Left lung (tissue), 10 donors: ENCODE measurements around the gene RASAL1. TPM values are rescaled to one million over a fixed set of nuclear protein-coding genes. Genes with fewer than 3 reads are reported as not detected.

Experiments used
- ATAC-seq: fragments of 200-7000 bp; cut with Tn5 transposase; one replicate; pipeline ENCODE4 v1.9.1; 2020; ENCODE audit warnings: moderate library complexity
- DNase-seq, 4 donors: peaks; one replicate each; pipeline ENCODE4 v3.0.0-alpha.2; 2013 to 2020
- H3K27ac ChIP-seq, 2 donors: fragments of 200-600 bp; sonication (generic) in 1 of 2; one replicate each; pipeline versions ENCODE4 v1.5.0 to v1.8.0; 2020 to 2021
- H3K27me3 ChIP-seq, 2 donors: fragments of 200-600 bp; sonication (generic) in 1 of 2; one replicate each; pipeline versions ENCODE4 v1.5.0 to v1.8.0; 2020 to 2021
- H3K36me3 ChIP-seq, 2 donors: fragments of 200-600 bp; sonication (generic) in 1 of 2; one replicate each; pipeline versions ENCODE4 v1.5.0 to v1.8.0; 2020 to 2021
- H3K4me1 ChIP-seq, 2 donors: fragments of 200-600 bp; one replicate each; pipeline ENCODE4 v1.8.0; 2021
- H3K4me3 ChIP-seq, 2 donors: fragments of 200-600 bp; sonication (generic) in 1 of 2; one replicate each; pipeline versions ENCODE4 v1.5.0 to v1.8.0; 2020 to 2021; ENCODE audit warnings: mild to moderate bottlenecking in 1 of 2
- H3K9me3 ChIP-seq, 2 donors: fragments of 200-600 bp; sonication (generic) in 1 of 2; one replicate each; pipeline versions ENCODE4 v1.5.0 to v1.8.0; 2020 to 2021
- intact Hi-C, 2 donors: fragments of 100-400 bp; cut with DNase I; formaldehyde crosslinking; loops; one replicate each; pipeline versions ENCODE4 v1.11.2 to v1.14.2; 2022
- polyA plus RNA-seq, 6 donors: library from polyadenylated mRNA; unstranded; fragments of 120-200 nt; gene quantifications; one replicate each; pipeline ENCODE4 v1.2.1, GENCODE V29; 2013; ENCODE audit not compliant: insufficient read length in 6 of 6
- total RNA-seq, 2 donors: library from RNA; stranded (reverse); fragmentation: NEBNext Ultra II Directional; extraction: Animal tissue kit (Norgen Biotek cat#: 25700); gene quantifications; one replicate each; pipeline ENCODE4 v1.2.1, GENCODE V29; 2021
- TF ChIP-seq, protein P1 (sequence below), 2 donors: fragments of 200-600 bp; sonication (generic) in 1 of 2; IDR thresholded peaks; one replicate each; pipeline versions ENCODE4 v1.5.0 to v1.8.0; 2021; ENCODE audit warnings: antibody characterized with exemption in 2 of 2
- donor health status: DM: no; HTN: yes; CAD: no.
- donor health status: DM: no; HTN: no; CAD: no.

RASAL1 gene
- total and polyA plus RNA-seq, 8 donors, result 0.16 to 0.46 (median 0.24) TPM

GRCh38 chr12:113134521-113134951 is 1.0 kb downstream of the RASAL1 start:
- H3K27ac ChIP-seq, result no peak overlapping the region
- ATAC-seq (no peak), DNase-seq (no peak)
- H3K36me3 ChIP-seq, result no peaks in the 10 kb centered on the region
- intact Hi-C loops, result no loop called here
- TF ChIP-seq, protein P1, sequence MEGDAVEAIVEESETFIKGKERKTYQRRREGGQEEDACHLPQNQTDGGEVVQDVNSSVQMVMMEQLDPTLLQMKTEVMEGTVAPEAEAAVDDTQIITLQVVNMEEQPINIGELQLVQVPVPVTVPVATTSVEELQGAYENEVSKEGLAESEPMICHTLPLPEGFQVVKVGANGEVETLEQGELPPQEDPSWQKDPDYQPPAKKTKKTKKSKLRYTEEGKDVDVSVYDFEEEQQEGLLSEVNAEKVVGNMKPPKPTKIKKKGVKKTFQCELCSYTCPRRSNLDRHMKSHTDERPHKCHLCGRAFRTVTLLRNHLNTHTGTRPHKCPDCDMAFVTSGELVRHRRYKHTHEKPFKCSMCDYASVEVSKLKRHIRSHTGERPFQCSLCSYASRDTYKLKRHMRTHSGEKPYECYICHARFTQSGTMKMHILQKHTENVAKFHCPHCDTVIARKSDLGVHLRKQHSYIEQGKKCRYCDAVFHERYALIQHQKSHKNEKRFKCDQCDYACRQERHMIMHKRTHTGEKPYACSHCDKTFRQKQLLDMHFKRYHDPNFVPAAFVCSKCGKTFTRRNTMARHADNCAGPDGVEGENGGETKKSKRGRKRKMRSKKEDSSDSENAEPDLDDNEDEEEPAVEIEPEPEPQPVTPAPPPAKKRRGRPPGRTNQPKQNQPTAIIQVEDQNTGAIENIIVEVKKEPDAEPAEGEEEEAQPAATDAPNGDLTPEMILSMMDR (IDR thresholded peaks at IDR 0.05), result no peak
- H3K4me3 ChIP-seq, result no peak overlapping the region
- H3K4me1 ChIP-seq, result peaks cover 0 to 9% of the 10 kb centered on the region in 2 donors
- peaks cover 0 to 51% of the 10 kb centered on the region in 2 donors for H3K27me3 ChIP-seq
- no peaks in the 10 kb centered on the region for H3K9me3 ChIP-seq

DNA sequence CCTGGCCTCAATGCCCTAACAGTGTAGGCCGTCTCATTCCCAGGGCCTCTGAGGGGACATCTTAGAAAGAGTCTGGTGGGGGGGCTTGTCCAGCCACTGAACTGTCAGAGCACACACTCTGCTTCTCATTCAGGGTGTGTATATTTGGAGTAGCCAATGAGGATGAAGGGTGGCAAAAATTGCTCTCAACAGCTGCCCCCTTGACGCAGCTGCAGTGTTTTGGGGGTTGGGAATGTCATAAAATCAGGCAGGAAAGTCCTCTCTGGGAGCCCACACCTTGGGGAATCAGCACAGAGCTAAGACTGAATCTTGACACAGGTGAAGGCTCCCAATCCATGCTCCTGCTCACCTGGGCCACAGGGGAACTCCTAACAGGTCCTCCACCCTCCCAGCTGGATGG is 1.5 kb downstream of the RASAL1 start:
- TF ChIP-seq, protein P1 (IDR thresholded peaks at IDR 0.05), result no peak
- Histone ChIP-seq H3K27ac (no peak overlapping the region), H3K27me3 (peaks cover 0 to 54% of the 10 kb centered on the region in 2 donors), H3K9me3 (no peaks in the 10 kb centered on the region), H3K4me3 (no peak overlapping the region), H3K36me3 (no peaks in the 10 kb centered on the region), H3K4me1 (peaks cover 0 to 9% of the 10 kb centered on the region in 2 donors)
- intact Hi-C loops, result no loop called here
- DNase-seq (no peak), ATAC-seq (no peak)

- no peak for DNase-seq
- peaks cover 0 to 54% of the 10 kb centered on the region in 2 donors for H3K27me3 ChIP-seq
- ATAC-seq, result no peak
- no peaks in the 10 kb centered on the region for H3K9me3 ChIP-seq
- H3K4me1 ChIP-seq, result peaks cover 0 to 9% of the 10 kb centered on the region in 2 donors
- intact Hi-C loops, result no loop called here
- H3K27ac ChIP-seq, result no peak overlapping the region
- H3K36me3 ChIP-seq, result no peaks in the 10 kb centered on the region
- no peak overlapping the region for H3K4me3 ChIP-seq
- TF ChIP-seq, protein P1 (IDR thresholded peaks at IDR 0.05), result no peak
Measured at GRCh38 chr12:113133666-113134065, 1.9 kb downstream of the RASAL1 start.

GRCh38 chr12:113133036-113133435 is 2.5 kb downstream of the RASAL1 start:
- no peaks in the 10 kb centered on the region for H3K36me3 ChIP-seq
- H3K4me1 ChIP-seq, result peaks cover 0 to 9% of the 10 kb centered on the region in 2 donors
- H3K4me3 ChIP-seq, result no peak overlapping the region
- intact Hi-C loops, result no loop called here
- DNase-seq, result no peak
- TF ChIP-seq, protein P1 (IDR thresholded peaks at IDR 0.05), result no peak
- H3K27me3 ChIP-seq, result peaks cover 0 to 54% of the 10 kb centered on the region in 2 donors
- ATAC-seq, result no peak
- H3K9me3 ChIP-seq, result no peaks in the 10 kb centered on the region
- H3K27ac ChIP-seq, result no peak overlapping the region

DNA sequence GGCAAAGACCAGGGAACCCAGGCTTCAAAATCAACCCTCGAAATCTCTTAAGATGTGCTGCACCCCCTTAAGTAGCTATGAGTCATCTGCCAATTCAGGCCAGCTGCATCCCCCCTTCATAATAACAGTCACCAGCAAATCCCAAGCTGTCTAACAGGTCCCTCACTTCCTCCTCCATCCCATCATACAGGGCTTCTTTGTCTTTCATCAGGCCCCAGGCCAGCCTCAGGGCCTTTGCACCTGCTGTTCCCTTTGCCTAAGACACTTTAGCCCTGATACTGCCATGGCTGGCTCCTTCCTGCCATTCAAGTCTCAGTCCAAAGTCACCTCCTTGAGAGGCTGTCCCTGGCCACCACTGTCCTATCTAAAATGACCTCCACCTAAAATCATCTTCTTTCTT is 4.0 kb downstream of the RASAL1 start:
- H3K27ac ChIP-seq, result no peak overlapping the region
- TF ChIP-seq, protein P1 (IDR thresholded peaks at IDR 0.05), result no peak
- H3K4me1 ChIP-seq, result peaks cover 0 to 9% of the 10 kb centered on the region in 2 donors
- H3K36me3 ChIP-seq, result no peaks in the 10 kb centered on the region
- H3K27me3 ChIP-seq, result peaks cover 0 to 51% of the 10 kb centered on the region in 2 donors
- intact Hi-C loops, result no loop called here
- H3K9me3 ChIP-seq, result no peaks in the 10 kb centered on the region
- DNase-seq, result no peak
- no peak overlapping the region for H3K4me3 ChIP-seq
- ATAC-seq, result no peak
